ENCODE results near the gene OS9.

OS9 gene

DNA sequence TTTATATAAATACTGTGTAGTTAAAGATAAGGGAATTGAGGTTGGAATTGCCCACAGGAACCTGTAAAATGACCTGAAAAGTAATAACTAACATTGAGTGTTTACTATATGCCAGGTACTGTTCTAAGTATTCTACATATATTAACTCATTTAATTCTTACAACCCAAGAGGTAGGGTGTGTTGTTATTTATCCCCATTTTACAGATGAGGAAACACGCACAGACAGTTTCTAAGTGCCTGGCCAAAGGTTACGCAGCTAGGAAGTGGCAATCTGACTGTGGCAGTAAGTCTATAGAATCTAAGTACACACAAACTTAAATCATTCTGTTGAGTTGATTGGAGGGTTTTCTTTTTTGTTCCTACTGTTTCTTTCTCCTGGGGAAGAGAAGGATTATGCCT is 49.8 kb downstream of the OS9 start:
- no peak for DNase-seq (ENCODE audit: extremely low read depth, insufficient read length)
- Histone ChIP-seq H3K27me3 (replicated peaks; ENCODE audit: control insufficient read depth, insufficient read depth, low read length) (no peaks in the 10 kb centered on the region), H3K4me3 (replicated peaks; ENCODE audit: low read depth, low read length) (peak overlapping the region; percentile 96; the same call in 1 of the 2 replicates), H3K36me3 (ENCODE audit: control insufficient read depth, insufficient read depth, low read length) (peaks cover 6% of the 10 kb centered on the region)
- TF ChIP-seq, protein P1, sequence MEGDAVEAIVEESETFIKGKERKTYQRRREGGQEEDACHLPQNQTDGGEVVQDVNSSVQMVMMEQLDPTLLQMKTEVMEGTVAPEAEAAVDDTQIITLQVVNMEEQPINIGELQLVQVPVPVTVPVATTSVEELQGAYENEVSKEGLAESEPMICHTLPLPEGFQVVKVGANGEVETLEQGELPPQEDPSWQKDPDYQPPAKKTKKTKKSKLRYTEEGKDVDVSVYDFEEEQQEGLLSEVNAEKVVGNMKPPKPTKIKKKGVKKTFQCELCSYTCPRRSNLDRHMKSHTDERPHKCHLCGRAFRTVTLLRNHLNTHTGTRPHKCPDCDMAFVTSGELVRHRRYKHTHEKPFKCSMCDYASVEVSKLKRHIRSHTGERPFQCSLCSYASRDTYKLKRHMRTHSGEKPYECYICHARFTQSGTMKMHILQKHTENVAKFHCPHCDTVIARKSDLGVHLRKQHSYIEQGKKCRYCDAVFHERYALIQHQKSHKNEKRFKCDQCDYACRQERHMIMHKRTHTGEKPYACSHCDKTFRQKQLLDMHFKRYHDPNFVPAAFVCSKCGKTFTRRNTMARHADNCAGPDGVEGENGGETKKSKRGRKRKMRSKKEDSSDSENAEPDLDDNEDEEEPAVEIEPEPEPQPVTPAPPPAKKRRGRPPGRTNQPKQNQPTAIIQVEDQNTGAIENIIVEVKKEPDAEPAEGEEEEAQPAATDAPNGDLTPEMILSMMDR (IDR thresholded peaks at IDR 0.05; ENCODE audit: insufficient read depth, low read length, poor library complexity, severe bottlenecking): no peak

DNA sequence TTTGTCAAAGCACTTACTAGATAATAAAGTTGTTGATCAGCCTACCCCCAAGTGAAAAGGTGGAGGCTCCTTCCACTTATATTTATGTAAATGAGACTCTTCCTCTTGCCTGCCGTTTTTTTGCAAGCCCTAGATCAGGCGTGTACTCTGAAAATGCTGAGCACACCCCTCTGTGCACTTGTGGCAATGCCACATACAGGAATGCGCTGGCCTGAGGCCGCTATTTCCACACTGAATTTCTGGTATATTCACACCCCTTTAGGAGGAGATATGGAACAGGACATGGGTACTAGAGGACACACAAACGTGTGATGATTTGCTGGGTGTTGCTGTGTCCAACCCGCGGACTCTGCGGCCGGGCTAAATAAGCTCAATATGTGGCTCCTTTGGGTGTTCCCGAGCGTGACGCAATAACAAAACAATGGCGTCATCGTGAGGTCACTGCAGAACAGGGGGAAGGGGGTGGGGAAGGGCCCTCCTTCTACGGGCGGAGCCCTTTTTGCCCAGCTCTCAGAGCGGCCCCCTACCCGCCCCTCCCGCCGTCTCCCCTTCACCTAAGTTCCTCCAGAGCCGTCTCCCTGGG is 50.4 kb downstream of the OS9 start:
- Histone ChIP-seq H3K27me3 (replicated peaks; ENCODE audit: control insufficient read depth, insufficient read depth, low read length) (no peaks in the 10 kb centered on the region), H3K36me3 (ENCODE audit: control insufficient read depth, insufficient read depth, low read length) (peaks cover 9% of the 10 kb centered on the region)
- TF ChIP-seq, protein P1 (IDR thresholded peaks at IDR 0.05; ENCODE audit: insufficient read depth, low read length, poor library complexity, severe bottlenecking): no peak

DNA sequence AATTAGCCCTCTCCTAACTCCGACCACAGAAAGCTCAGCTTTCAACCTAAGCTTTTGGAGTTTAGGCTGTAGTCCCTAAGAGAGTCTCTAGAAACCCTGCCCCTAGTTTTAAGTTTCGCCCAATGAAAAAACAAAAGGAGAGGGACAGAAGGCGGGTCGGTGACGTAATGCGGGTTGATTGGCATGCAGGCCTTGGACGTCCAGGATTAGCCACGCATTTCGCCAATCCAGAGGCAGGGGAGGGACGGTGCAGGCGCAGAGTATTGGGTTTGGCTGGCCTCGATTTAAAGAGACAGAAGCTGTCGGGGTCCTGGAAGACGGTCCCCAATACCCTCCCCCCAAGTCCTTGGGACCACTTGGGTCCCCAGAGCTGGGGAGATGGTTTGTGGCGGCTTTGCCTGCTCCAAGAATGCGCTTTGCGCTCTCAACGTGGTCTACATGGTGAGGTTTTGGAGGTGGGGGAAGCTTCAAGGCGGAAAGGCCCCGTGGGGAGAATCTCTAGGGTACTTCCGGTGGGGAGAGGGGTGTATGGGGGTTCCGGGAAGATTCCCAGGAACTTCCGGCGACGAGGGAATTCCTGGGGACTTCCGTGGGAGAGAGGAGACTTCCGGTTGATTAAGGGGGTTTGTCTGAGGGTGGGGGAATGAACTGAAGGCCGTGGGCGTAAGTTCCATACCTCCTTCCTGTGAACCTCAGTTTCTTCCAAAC is 51.0 kb downstream of the OS9 start, which contains the start of gene TSPAN31:
TSS of gene TSPAN31 (plus strand) at position 263 of the 708 bp plus-strand sequence. CDS start at position 379, 116 bp downstream.
- Histone ChIP-seq H3K36me3 (ENCODE audit: control insufficient read depth, insufficient read depth, low read length) (peaks cover 6% of the 10 kb centered on the region), H3K27me3 (replicated peaks; ENCODE audit: control insufficient read depth, insufficient read depth, low read length) (no peaks in the 10 kb centered on the region), H3K4me3 (replicated peaks; ENCODE audit: low read depth, low read length) (peak within 1 kb of the TSS; percentile 96)
- peak; percentile 88 for DNase-seq (ENCODE audit: extremely low read depth, insufficient read length)
- TF ChIP-seq, protein P1 (IDR thresholded peaks at IDR 0.05; ENCODE audit: insufficient read depth, low read length, poor library complexity, severe bottlenecking): no peak

More for the DNA sequence above, 50.4 kb downstream of the OS9 start:
- peak overlapping the region; percentile 96 for H3K4me3 ChIP-seq (replicated peaks; ENCODE audit: low read depth, low read length)
- no peak for DNase-seq (ENCODE audit: extremely low read depth, insufficient read length)

DNA sequence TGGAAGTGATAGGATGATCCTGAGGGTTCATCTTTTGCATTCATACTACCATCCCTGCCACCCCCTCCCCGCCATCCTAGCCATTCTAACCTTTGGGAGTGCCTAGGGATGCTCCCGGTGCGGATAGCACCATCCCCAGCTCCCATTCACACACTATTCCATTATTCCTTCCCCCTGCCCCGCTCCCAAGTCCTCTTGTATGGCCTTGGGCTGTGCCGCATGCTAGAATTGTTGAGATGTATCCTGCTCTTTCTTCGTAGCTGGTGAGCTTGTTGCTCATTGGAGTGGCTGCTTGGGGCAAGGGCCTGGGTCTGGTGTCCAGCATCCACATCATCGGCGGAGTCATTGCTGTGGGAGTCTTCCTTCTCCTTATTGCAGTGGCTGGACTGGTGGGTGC is 51.6 kb downstream of the OS9 start:
- TF ChIP-seq, protein P1 (IDR thresholded peaks at IDR 0.05; ENCODE audit: insufficient read depth, low read length, poor library complexity, severe bottlenecking): no peak
- Histone ChIP-seq H3K27me3 (replicated peaks; ENCODE audit: control insufficient read depth, insufficient read depth, low read length) (no peaks in the 10 kb centered on the region), H3K4me3 (replicated peaks; ENCODE audit: low read depth, low read length) (peak overlapping the region; percentile 96), H3K36me3 (ENCODE audit: control insufficient read depth, insufficient read depth, low read length) (peaks cover 7% of the 10 kb centered on the region)
- DNase-seq (ENCODE audit: extremely low read depth, insufficient read length): no peak

DNA sequence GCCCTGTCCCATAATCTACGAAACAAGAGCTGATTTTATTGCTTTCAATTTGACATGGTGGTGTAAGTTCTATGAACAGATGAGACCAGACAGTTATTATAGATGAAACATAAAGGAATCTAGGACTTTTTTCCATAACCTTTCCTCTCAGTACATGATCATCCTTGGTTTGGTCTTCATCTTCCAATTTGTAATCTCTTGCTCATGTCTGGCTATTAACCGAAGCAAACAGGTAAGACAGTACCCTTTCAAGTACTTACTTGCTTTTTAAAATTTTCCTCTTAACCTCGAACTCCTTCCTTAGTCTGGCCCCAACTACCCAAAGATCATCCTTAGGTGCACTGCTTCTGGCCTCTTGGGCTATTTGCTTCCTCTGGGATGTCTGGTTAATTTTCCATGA is 52.1 kb downstream of the OS9 start:
- H3K27me3 ChIP-seq (replicated peaks; ENCODE audit: control insufficient read depth, insufficient read depth, low read length): no peaks in the 10 kb centered on the region
- no peak for DNase-seq (ENCODE audit: extremely low read depth, insufficient read length)
- TF ChIP-seq, protein P1 (IDR thresholded peaks at IDR 0.05; ENCODE audit: insufficient read depth, low read length, poor library complexity, severe bottlenecking): no peak
- H3K4me3 ChIP-seq (replicated peaks; ENCODE audit: low read depth, low read length): peak overlapping the region; percentile 96
- H3K36me3 ChIP-seq (ENCODE audit: control insufficient read depth, insufficient read depth, low read length): peaks cover 10% of the 10 kb centered on the region

All from GM06990 (cell line).